ENCODE data around the gene NANP. TPM values are rescaled to one million over a fixed set of nuclear protein-coding genes. Genes with fewer than 3 reads are reported as not detected.

NANP gene
- total and polyA plus RNA-seq, 2 of the 13 experiments (the other 11 are each of a cell fraction or from before 2014, with no cell fraction given): 8.9 to 21.5 TPM

- TF ChIP-seq ZBTB1 (CRISPR knock-in tag; IDR thresholded peaks at IDR 0.05; ENCODE audit: borderline replicate concordance): no peak; the same call in 1 of the 2 replicates
- peak; percentile 88 for TF ChIP-seq IRX3 (CRISPR knock-in tag; IDR thresholded peaks at IDR 0.05; ENCODE audit: borderline replicate concordance, low read depth)
- no peak for TF ChIP-seq ZFP37 (CRISPR knock-in tag; IDR thresholded peaks at IDR 0.05; ENCODE audit: borderline replicate concordance)
- TF ChIP-seq ZNF616 (CRISPR knock-in tag; IDR thresholded peaks at IDR 0.05; ENCODE audit: low read depth): no peak
- TF ChIP-seq HNRNPK (IDR thresholded peaks at IDR 0.05; ENCODE audit: low read depth, low read length, poor library complexity, severe bottlenecking): no peak
- TF ChIP-seq CBFB (CRISPR knock-in tag; IDR thresholded peaks at IDR 0.05): no peak
- no peak; the same call in 1 of the 2 replicates for TF ChIP-seq RORA (CRISPR knock-in tag; IDR thresholded peaks at IDR 0.05)
- TF ChIP-seq ZNF343 (CRISPR knock-in tag; IDR thresholded peaks at IDR 0.05): no peak
- TF ChIP-seq AKAP8 (CRISPR knock-in tag; IDR thresholded peaks at IDR 0.05): peak; percentile 66; the same call in 1 of the 2 replicates
- no peak for TF ChIP-seq ZNF225 (CRISPR knock-in tag; IDR thresholded peaks at IDR 0.05)
- TF ChIP-seq ETS1 (CRISPR knock-in tag; IDR thresholded peaks at IDR 0.05): no peak
- TF ChIP-seq ZNF784 (CRISPR knock-in tag; IDR thresholded peaks at IDR 0.05; ENCODE audit: borderline replicate concordance): no peak
- TF ChIP-seq CBX5 (CRISPR knock-in tag; IDR thresholded peaks at IDR 0.05; ENCODE audit: borderline replicate concordance): no peak
- TF ChIP-seq CENPX (CRISPR knock-in tag; IDR thresholded peaks at IDR 0.05): no peak
- 0 out of 2 replicates have a peak, but pooled peaks have one; percentile 9 for TF ChIP-seq ZNF576 (CRISPR knock-in tag; IDR thresholded peaks at IDR 0.05)
- TF ChIP-seq MAFK (conservative IDR thresholded peaks at IDR 0.05 in 1 of 2, IDR thresholded peaks at IDR 0.05 in 1 of 2; ENCODE audit: low read length in 2 of 2): no peak
- 0 out of 2 replicates have a peak, but pooled peaks have one; percentile 28 for TF ChIP-seq ZNF564 (CRISPR knock-in tag; IDR thresholded peaks at IDR 0.05)
- TF ChIP-seq HIVEP1 (CRISPR knock-in tag; IDR thresholded peaks at IDR 0.05): peak; percentile 77; the same call in 1 of the 2 replicates
- TF ChIP-seq PLSCR1 (CRISPR knock-in tag; IDR thresholded peaks at IDR 0.05; ENCODE audit: borderline replicate concordance): peak; percentile 10
- TF ChIP-seq ZMAT3 (CRISPR knock-in tag; conservative IDR thresholded peaks at IDR 0.05): no peak
- no peak; the same call in 1 of the 2 replicates for TF ChIP-seq MTF1 (CRISPR knock-in tag; IDR thresholded peaks at IDR 0.05)
- no peak for TF ChIP-seq DBP (CRISPR knock-in tag; IDR thresholded peaks at IDR 0.05; ENCODE audit: not compliant biosample characterization)
- TF ChIP-seq ZFX (CRISPR knock-in tag; IDR thresholded peaks at IDR 0.05; ENCODE audit: low read depth): peak; percentile 95
- no peak; the same call in 1 of the 2 replicates for TF ChIP-seq PRDM4 (CRISPR knock-in tag; IDR thresholded peaks at IDR 0.05; ENCODE audit: borderline replicate concordance)
These were observed 706 bp upstream of the NANP start (continued) for GRCh38 chr20:25624500-25624939.

Data from HepG2 (cell line).